Esophagus muscularis mucosa (tissue), 3 donors: Measurements from ENCODE around the gene ADORA1.

Experiments used
- CTCF ChIP-seq, 3 experiments: fragments of 200-600 bp in 2 of 3; fragments of 450-650 bp in 1 of 3; sonication (generic) in 2 of 3; IDR thresholded peaks; one replicate each; pipeline ENCODE4 v1.5.1; 2017 to 2019; ENCODE audit warnings: antibody characterized with exemption in 3 of 3, mild to moderate bottlenecking in 2 of 3, moderate library complexity in 1 of 3
- EP300 ChIP-seq: sonication (generic); formaldehyde crosslinking; IDR thresholded peaks from one replicate; pipeline ENCODE4 v1.6.1; 2017; ENCODE audit warnings: antibody characterized with exemption

DNA sequence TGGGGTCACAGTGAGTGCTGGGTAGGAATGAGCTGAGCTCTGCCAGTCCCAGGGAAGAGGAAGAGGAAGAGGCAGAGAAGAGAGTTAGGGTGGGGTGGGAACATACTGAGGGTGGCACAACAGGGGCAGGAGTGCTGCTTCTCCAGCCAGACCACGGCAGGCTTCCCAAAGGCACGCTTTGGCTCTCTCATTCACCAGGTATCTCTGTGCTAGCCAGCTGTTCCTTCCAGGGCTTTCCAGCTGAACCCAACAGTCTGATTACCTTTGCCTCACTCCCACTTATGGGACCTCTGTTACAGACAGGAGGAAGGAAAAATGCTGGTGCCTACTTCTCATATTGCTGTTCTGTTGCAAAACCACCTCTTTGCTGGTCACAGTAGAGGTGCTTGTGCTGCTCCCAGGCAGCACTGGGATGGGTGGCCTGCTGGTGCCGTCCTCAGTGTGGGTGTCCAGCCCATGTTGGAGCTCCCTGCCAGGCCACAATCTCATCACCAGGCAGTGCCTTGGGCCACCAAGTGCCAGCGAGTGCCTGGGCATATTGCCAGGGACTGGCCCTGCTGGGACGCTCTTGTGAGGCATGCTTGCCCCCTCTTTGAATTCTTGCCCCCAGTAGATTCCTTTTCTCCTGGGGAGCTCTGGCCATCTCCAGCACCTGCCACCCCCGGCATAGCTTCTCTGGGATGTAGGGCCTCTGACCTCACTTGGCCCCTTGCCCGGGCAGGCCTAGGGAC lies 2.1 kb downstream of the ADORA1 start:
- no peak for TF ChIP-seq CTCF (IDR thresholded peaks at IDR 0.05)
- no peak for TF ChIP-seq EP300
